HEK293 (cell line): ENCODE data around the gene ACTR1B.

ENCODE experiments used
- HOXA7 ChIP-seq: sonication (generic); formaldehyde crosslinking; IDR thresholded peaks from 2 replicates; pipeline ENCODE4 v1.8.1; 2022; ENCODE audit warnings: missing genetic modification reagents, borderline replicate concordance
- KLF10 ChIP-seq: fragments of 450-650 bp; IDR thresholded peaks from 2 replicates; pipeline ENCODE4 v1.5.1; 2018; ENCODE audit warnings: missing biosample characterization, mild to moderate bottlenecking, missing genetic modification characterization
- SP3 ChIP-seq: fragments of 450-650 bp; formaldehyde crosslinking; IDR thresholded peaks from 2 replicates; pipeline ENCODE4 v1.5.1; 2016; ENCODE audit warnings: missing biosample characterization, missing genetic modification characterization
- TCF7L2 ChIP-seq: IDR thresholded peaks from 2 replicates; pipeline ENCODE4 v1.6.1; 2011; ENCODE audit warnings: low read depth, mild to moderate bottlenecking, inconsistent platforms, low read length, moderate library complexity, borderline replicate concordance
- ZNF140 ChIP-seq: fragments of 450-650 bp; formaldehyde crosslinking; IDR thresholded peaks from 2 replicates; pipeline ENCODE4 v1.5.1; 2016; ENCODE audit warnings: missing biosample characterization, missing genetic modification characterization
- ZNF155 ChIP-seq: fragments of 450-650 bp; formaldehyde crosslinking; IDR thresholded peaks from 2 replicates; pipeline ENCODE4 v1.5.1; 2016; ENCODE audit warnings: missing biosample characterization, missing genetic modification characterization
- ZNF24 ChIP-seq: fragments of 450-650 bp; formaldehyde crosslinking; IDR thresholded peaks from 2 replicates; pipeline ENCODE4 v1.5.1; 2016; ENCODE audit warnings: missing biosample characterization, missing genetic modification characterization
- ZNF274 ChIP-seq, 2 experiments: fragments of 200-500 bp in 1 of 2; fragments of 450-650 bp in 1 of 2; sonication (Bioruptor generic) in 1 of 2; formaldehyde crosslinking in 1 of 2; IDR thresholded peaks; 2 replicates each; pipeline versions ENCODE4 v1.5.1 to v1.6.1; 2014 to 2016; ENCODE audit warnings: borderline replicate concordance in 1 of 2, inconsistent platforms in 1 of 2, low read length in 1 of 2, missing biosample characterization in 1 of 2, missing genetic modification characterization in 1 of 2
- ZNF354C ChIP-seq: fragments of 450-650 bp; formaldehyde crosslinking; IDR thresholded peaks from 2 replicates; pipeline ENCODE4 v1.5.1; 2016; ENCODE audit warnings: missing biosample characterization, missing genetic modification characterization, low read depth, borderline replicate concordance
- ZNF473 ChIP-seq: fragments of 450-650 bp; formaldehyde crosslinking; IDR thresholded peaks from 2 replicates; pipeline ENCODE4 v1.5.1; 2017; ENCODE audit warnings: missing biosample characterization, missing genetic modification characterization
- ZNF501 ChIP-seq: fragments of 450-650 bp; formaldehyde crosslinking; IDR thresholded peaks from 2 replicates; pipeline ENCODE4 v1.5.1; 2016; ENCODE audit warnings: missing biosample characterization, missing genetic modification characterization
- ZNF76 ChIP-seq: fragments of 450-650 bp; formaldehyde crosslinking; IDR thresholded peaks from 2 replicates; pipeline ENCODE4; 2016; ENCODE audit warnings: low read depth, missing biosample characterization, missing genetic modification characterization, borderline replicate concordance
- ZSCAN30 ChIP-seq: fragments of 450-650 bp; IDR thresholded peaks from 2 replicates; pipeline ENCODE4 v1.5.1; 2018; ENCODE audit warnings: missing biosample characterization, mild to moderate bottlenecking, missing genetic modification characterization, moderate library complexity
- TF ChIP-seq, protein P1 (sequence below): fragments of 450-650 bp; formaldehyde crosslinking; IDR thresholded peaks from 2 replicates; pipeline ENCODE4 v1.5.1; 2016; ENCODE audit warnings: missing biosample characterization, missing genetic modification characterization

DNA sequence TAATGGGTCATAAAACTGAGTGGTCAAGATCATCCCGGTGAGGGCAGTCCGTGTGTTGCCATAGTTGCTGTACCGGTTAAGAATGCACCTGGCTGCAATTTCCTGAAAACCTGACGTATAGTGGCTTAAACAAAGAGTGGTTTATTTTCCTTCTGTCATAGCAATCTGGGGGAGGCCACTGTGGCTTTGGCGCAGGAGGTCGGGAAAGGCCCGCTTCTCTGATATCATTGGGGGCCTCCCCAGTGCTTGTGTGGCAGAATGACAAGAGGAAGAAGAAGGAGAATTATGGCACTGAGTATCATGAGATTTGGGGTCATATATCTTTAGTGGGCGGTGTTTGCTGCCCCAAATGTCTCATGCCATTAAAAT lies 10.1 kb upstream of the ACTR1B start:
- TF ChIP-seq KLF10 (tag by site-specific recombination) (no peak), ZNF501 (tag by site-specific recombination) (no peak), ZNF274 (IDR thresholded peaks at IDR 0.05; ENCODE audit: low read length) (no peak), ZNF274 (tag by site-specific recombination; IDR thresholded peaks at IDR 0.05; ENCODE audit: borderline replicate concordance) (no peak), ZSCAN30 (no peak), TCF7L2 (no peak), ZNF473 (no peak), ZNF24 (tag by site-specific recombination) (no peak), ZNF155 (tag by site-specific recombination) (no peak), ZNF354C (tag by site-specific recombination) (no peak), HOXA7 (CRISPR knock-in tag) (no peak), ZNF140 (no peak), ZNF76 (tag by site-specific recombination) (no peak), SP3 (tag by site-specific recombination) (no peak)
- TF ChIP-seq, protein P1, sequence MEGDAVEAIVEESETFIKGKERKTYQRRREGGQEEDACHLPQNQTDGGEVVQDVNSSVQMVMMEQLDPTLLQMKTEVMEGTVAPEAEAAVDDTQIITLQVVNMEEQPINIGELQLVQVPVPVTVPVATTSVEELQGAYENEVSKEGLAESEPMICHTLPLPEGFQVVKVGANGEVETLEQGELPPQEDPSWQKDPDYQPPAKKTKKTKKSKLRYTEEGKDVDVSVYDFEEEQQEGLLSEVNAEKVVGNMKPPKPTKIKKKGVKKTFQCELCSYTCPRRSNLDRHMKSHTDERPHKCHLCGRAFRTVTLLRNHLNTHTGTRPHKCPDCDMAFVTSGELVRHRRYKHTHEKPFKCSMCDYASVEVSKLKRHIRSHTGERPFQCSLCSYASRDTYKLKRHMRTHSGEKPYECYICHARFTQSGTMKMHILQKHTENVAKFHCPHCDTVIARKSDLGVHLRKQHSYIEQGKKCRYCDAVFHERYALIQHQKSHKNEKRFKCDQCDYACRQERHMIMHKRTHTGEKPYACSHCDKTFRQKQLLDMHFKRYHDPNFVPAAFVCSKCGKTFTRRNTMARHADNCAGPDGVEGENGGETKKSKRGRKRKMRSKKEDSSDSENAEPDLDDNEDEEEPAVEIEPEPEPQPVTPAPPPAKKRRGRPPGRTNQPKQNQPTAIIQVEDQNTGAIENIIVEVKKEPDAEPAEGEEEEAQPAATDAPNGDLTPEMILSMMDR (tag by site-specific recombination) = no peak
